Mucosa of gallbladder (tissue), 1 donor: Measurements from ENCODE around the gene QRICH2. TPM values are rescaled to one million over a fixed set of nuclear protein-coding genes. Genes with fewer than 3 reads are reported as not detected.
A peak's percentile ranks its signal among the peaks of the same experiment; 100 is the strongest.
"Not testable (repeated sequence)": the region's sequence is repeated elsewhere in the genome, so short reads cannot be mapped to it uniquely, and the experiment has no call there.

Experiments used
- DNase-seq: peaks from one replicate; pipeline ENCODE4 v3.0.0-alpha.2; 2020; ENCODE audit warnings: low spot score
- total RNA-seq: library from RNA; stranded (reverse); gene quantifications from one replicate; pipeline ENCODE4 v1.2.1, GENCODE V29; 2021
- donor health status: DM: no; HTN: no; CAD: no.

Gene QRICH2
- total RNA-seq, 1 donor from 2014 or later, result 3.8 TPM

DNA sequence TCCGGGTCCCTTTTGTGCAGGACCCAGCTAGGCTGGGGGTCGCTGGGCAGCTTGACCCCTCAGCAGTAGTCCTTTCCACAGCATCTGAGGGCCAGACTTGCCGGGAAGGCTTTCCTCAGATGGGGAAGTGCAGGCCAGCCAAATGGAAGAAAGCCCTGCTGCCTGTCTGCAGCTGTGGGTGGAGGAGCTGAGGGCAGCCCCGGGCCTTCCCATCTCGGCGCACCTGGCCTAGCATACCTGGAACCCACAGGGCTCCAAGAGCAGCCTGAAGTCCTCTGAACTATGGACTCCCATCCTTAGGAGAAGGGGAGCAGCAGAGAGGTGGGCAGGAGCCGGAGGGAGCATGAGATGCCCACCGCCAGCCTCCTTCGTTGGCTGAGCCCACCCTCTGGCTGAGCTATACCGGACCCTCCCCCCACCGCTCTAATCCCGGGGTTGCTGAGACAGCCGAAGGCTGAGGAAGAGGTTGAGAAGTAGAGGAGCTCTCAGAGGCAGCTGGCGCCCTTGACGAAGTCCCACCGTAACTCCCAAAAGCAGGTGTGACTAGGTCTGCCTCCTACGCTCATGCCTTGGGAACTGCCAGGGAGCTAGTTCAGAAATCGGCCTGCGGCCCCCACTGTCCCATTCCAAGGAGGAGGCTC lies 29.7 kb downstream of the QRICH2 start:
- DNase-seq, result no peak

- DNase-seq, result no peak
These were observed 30.5 kb downstream of the QRICH2 start for GRCh38 chr17:76277300-76278267.

DNA sequence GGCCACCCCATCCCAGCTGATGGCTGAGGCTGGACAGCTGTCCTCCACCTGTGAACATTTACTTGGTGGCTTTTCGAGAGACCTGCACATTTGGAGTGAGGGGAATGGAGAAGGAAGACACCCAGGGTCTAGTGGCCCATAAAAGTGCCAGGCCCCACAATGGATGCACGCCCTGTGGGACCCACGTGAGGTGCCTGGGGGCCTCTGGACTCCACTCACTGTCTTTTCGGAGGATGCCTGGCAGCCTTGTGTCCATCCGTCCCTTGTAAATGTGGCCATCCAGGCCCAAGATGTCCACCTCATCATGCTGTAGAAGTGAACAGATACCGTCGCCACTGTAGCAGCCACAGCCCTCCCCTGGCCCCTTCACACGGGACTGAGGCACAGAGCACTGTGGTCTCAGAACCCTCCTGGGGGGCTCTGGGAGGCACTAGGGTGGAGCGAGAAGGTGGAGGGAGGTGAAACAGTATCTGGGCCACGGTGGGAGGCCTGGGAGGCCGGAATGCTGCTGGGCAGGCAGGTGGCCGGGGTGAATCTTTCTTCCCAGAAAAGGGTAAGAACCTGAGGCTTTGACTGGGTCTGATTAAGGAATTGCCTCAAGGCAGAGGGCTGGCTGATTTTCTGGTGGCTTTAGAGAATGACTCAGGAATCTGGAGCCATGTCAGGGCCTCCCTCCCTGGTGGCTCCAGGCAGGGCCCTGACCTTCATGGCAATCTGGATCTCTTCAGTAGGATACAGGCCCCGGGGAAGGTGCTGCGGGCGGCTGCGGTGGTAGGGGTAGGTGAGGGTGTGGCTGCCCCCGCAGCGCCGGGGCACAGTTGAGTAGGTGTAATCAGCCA lies 31.4 kb downstream of the QRICH2 start:
- DNase-seq, result no peak

DNA sequence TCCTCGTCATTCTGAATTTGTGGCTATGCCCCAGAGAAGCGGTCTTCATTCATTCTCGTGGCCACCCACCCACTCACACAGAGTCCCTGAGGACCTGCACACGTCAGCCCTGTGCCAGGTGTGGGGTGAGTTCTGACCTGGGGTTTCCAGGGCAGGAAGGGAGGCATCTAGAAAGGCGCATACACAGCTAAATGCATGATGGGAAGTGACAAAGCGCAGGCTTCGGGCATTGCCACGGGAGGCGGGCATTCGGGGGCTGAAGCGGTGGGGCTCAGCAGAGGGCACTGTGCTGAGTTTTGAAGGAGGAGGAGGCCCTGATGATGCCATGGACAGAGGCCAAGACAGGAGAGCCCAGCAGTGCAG lies 32.0 kb downstream of the QRICH2 start:
- DNase-seq, result no peak

GRCh38 chr17:76275382-76276068 lies 32.6 kb downstream of the QRICH2 start:
- no peak for DNase-seq

- DNase-seq, result no peak
These were observed 33.7 kb downstream of the QRICH2 start for GRCh38 chr17:76274112-76274956.

GRCh38 chr17:76273445-76274111 lies 34.5 kb downstream of the QRICH2 start:
- DNase-seq, result no peak

GRCh38 chr17:76272541-76273444 lies 35.3 kb downstream of the QRICH2 start:
- DNase-seq, result no peak

- DNase-seq, result no peak
These were observed 36.2 kb downstream of the QRICH2 start for GRCh38 chr17:76271669-76272540.

- DNase-seq, result no peak
These were observed 37.1 kb downstream of the QRICH2 start for GRCh38 chr17:76270770-76271668.

DNA sequence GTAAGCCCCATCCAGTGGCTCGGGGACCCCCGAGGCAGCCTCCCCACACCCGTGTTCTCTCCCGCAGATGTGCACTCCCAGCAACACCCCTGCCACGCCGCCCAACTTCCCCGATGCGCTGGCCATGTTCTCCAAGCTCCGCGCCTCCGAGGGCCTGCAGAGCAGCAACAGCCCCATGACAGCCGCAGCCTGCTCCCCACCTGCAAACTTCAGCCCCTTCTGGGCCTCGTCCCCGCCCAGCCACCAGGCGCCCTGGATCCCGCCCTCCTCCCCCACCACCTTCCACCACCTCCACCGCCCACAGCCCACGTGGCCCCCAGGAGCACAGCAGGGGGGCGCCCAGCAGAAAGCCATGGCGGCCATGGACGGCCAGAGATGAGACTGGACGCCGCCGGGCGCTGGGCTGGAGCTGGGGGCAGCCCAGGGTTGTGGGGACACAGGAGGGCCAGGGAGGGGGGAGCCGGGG lies 37.9 kb downstream of the QRICH2 start:
- no peak for DNase-seq

DNA sequence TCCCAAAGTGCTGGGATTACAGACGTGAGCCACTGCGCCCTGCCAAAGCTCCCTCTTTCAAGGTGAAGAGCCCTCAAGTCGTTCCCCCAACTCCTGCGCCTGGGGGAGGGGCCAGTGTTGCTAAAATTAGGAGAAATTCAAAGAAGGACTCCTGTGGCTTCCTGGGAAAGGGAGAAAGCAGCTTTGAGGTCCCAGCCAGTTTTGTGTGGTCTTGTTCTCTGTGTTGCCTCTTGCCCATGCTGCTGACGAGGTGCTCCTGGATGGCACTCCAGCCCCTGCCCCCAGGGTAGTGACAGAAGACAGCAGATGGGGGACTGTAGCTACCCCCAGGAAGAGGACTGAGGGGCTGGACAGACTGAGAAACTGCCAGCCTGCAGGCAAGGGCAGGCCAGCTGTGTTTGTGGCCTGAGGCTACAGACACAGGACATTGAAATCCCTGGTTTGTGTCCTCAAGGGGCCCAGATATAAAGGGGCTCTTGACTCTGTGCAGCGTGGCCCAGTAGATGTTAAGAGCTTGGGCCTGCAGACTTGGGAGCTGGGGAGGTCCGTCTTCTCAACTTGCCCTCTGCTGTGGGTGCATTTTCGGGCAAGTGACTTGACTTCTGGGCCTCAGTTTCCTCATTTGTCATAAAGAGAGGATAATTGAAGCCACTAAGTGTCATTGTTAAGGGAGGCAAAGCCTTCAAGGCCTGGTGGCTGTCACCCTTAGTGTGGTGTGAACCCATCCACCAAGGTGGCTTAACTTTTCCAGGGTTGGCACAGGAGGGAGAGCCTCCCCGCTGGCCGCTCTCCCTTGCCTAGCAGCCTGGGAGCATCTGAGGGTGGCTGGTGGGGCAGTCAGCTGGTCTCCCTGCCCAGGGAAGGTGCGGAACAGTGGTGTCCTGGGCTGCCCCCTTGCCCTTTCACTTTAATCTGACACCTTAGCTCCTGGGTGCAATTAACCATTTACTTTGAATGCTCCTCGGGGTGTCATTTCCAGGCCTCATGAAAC lies 38.8 kb downstream of the QRICH2 start:
- no peak for DNase-seq

GRCh38 chr17:76268015-76268749 lies 39.9 kb downstream of the QRICH2 start:
- DNase-seq, result peak; percentile 81

GRCh38 chr17:76267581-76268001 lies 40.5 kb downstream of the QRICH2 start:
- DNase-seq, result not testable (repeated sequence)
